IPS-18a (cell line): Measurements from ENCODE around the gene NTRK3.

Experiments
- H3K27ac ChIP-seq: one replicate; pipeline ENCODE4 v1.5.1; 2013; ENCODE audit warnings: low read length
- H3K27me3 ChIP-seq: one replicate; pipeline ENCODE4 v1.6.1; 2013; ENCODE audit warnings: mild to moderate bottlenecking, low read length; ENCODE audit not compliant: control insufficient read depth, insufficient read depth
- H3K36me3 ChIP-seq: one replicate; pipeline ENCODE4 v1.6.1; 2013; ENCODE audit warnings: low read depth, low read length; ENCODE audit not compliant: control insufficient read depth
- H3K4me1 ChIP-seq: one replicate; pipeline ENCODE4 v1.6.1; 2013; ENCODE audit warnings: low read depth, low read length; ENCODE audit not compliant: control insufficient read depth
- H3K4me3 ChIP-seq: one replicate; pipeline ENCODE4 v1.5.1; 2013; ENCODE audit warnings: low read length
- H3K9ac ChIP-seq: one replicate; pipeline ENCODE4 v1.6.1; 2013; ENCODE audit warnings: mild to moderate bottlenecking, low read length, moderate library complexity
- H3K9me3 ChIP-seq: one replicate; pipeline ENCODE4 v1.6.1; 2013; ENCODE audit warnings: low read depth, low read length; ENCODE audit not compliant: control insufficient read depth

NTRK3 gene

GRCh38 chr15:87887177-87887576, 369.4 kb downstream of the NTRK3 start:
- Histone ChIP-seq H3K27ac (no peak overlapping the region), H3K4me1 (no peaks in the 10 kb centered on the region), H3K9me3 (no peaks in the 10 kb centered on the region), H3K36me3 (no peaks in the 10 kb centered on the region), H3K27me3 (no peaks in the 10 kb centered on the region), H3K9ac (no peak overlapping the region), H3K4me3 (no peak overlapping the region)

GRCh38 chr15:87881026-87881425, 375.5 kb downstream of the NTRK3 start:
- Histone ChIP-seq H3K4me3 (no peak overlapping the region), H3K27ac (no peak overlapping the region), H3K4me1 (no peaks in the 10 kb centered on the region), H3K27me3 (no peaks in the 10 kb centered on the region), H3K36me3 (no peaks in the 10 kb centered on the region), H3K9me3 (no peaks in the 10 kb centered on the region), H3K9ac (no peak overlapping the region)

DNA sequence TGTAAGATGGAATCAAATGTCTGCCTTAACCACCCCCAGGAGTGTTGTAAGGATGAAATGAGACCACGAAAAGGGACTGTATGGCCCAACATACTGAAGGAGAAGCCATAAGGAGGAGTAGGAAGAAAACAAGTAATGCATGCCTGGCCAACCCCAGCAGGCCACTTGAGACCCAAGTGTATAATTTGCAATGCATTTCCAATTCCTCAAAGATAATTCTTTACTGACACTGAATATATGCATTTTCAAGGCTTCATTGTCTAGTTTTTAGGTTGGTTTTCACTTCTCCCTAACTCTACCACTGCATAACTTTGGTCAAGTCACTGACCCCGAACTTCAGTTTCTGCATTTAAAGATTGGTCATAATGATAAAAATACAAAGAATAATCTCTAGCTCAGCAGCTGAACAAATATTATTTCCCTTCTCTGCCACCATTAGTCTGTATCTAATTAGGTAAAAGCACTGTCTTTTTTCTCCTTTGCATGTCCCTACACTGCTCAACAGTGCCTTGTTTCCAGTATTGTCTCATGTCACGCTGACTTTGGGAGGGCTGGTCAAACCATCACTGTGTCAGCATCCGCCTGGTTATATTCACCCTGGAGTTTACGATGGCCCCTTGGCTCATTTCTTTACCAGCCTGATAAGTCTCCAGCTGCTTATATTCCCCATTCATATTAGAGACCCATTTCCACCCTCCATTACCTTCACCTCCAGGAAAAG, 378.6 kb downstream of the NTRK3 start:
- H3K9ac ChIP-seq = no peak overlapping the region
- H3K4me1 ChIP-seq = no peaks in the 10 kb centered on the region
- no peaks in the 10 kb centered on the region for H3K9me3 ChIP-seq
- H3K36me3 ChIP-seq = no peaks in the 10 kb centered on the region
- no peaks in the 10 kb centered on the region for H3K27me3 ChIP-seq
- no peak overlapping the region for H3K27ac ChIP-seq
- no peak overlapping the region for H3K4me3 ChIP-seq

DNA sequence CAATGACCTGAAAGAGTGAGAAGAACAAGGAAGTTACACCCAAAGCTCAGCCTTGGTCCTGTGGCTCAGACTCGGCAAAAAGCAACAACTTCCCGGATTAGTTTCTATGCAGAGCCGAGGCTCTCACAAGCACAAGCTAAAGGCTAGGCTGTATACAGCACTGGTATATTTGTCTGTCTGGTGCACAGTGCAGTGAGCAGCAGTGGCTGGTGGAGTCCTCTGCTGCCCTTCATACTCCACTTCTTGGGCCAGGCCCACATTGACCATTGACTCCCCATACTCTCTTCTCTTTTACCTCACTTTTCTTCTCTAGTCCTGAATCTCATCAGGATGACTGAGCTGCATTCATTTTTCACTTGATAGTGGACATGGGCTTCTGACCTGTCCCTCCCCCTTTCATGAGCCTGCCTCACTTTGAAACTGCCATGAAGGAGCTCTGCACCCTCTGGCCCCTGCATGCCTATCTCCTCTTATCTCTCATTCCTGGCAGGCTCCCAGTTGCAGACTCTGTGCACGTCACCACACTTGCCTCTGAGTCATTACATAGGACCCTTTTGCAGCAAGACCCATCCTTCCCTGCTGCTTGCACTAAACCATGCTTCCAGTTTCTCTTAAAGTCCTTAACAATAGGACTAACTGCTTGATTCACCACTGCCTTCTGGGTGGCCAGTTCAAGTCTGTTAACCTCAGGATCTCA, 379.3 kb downstream of the NTRK3 start:
- Histone ChIP-seq H3K9me3 (no peaks in the 10 kb centered on the region), H3K4me1 (no peaks in the 10 kb centered on the region), H3K27ac (no peak overlapping the region), H3K9ac (no peak overlapping the region), H3K27me3 (no peaks in the 10 kb centered on the region), H3K36me3 (no peaks in the 10 kb centered on the region), H3K4me3 (no peak overlapping the region)

DNA sequence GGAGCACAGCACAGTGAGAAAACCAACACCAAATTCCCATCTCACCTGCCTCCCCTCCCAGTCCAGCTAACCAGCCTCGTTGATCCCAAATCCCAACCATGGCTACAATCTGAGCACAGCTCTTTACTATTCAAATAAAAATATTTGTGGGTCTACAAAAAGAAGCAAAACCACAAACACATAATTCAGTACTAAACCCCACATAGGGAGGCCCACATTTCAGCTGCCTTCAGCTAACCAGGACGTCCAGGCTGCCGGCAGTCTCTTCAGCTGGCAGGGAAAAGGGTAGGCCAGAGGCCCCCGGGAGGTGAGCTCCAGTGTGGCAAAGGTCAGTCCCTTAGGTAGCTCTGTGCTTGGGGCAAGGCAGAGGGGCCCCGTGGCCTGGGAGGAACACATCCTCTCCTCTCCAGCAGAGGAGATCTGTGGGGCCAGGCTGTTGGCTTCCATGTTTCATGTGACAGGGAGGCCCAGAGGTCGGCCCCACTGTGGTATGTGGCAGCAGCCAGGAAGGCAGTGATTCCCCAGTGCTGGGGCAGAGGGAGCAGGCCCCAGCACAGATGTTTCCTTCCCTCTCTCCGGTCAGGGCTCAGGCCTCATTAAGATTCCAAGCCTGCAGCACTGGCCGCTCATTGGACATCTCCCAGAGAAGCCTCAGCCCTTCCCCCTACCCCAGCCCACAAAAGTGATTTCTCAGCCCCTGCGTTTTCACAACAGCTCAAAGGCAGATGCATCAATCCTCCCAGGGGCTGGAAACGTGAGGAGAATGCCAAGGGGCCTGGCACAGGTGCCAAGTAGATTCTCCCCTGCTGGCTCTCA, 381.4 kb downstream of the NTRK3 start:
- H3K9me3 ChIP-seq = no peaks in the 10 kb centered on the region

GRCh38 chr15:87873516-87873915, 383.0 kb downstream of the NTRK3 start:
- Histone ChIP-seq H3K27me3 (no peaks in the 10 kb centered on the region), H3K9ac (no peak overlapping the region), H3K4me3 (no peak overlapping the region), H3K4me1 (no peaks in the 10 kb centered on the region), H3K9me3 (no peaks in the 10 kb centered on the region), H3K36me3 (no peaks in the 10 kb centered on the region), H3K27ac (no peak overlapping the region)

More for the DNA sequence above, 381.4 kb downstream of the NTRK3 start:
- Histone ChIP-seq H3K27me3 (no peaks in the 10 kb centered on the region), H3K9ac (no peak overlapping the region), H3K27ac (no peak overlapping the region), H3K4me3 (no peak overlapping the region), H3K4me1 (no peaks in the 10 kb centered on the region), H3K36me3 (no peaks in the 10 kb centered on the region)

- Histone ChIP-seq H3K36me3 (no peaks in the 10 kb centered on the region), H3K4me3 (no peak overlapping the region), H3K9ac (no peak overlapping the region), H3K4me1 (no peaks in the 10 kb centered on the region), H3K9me3 (no peaks in the 10 kb centered on the region), H3K27ac (no peak overlapping the region), H3K27me3 (no peaks in the 10 kb centered on the region)
Measured at GRCh38 chr15:87871731-87872320, 384.7 kb downstream of the NTRK3 start.

DNA sequence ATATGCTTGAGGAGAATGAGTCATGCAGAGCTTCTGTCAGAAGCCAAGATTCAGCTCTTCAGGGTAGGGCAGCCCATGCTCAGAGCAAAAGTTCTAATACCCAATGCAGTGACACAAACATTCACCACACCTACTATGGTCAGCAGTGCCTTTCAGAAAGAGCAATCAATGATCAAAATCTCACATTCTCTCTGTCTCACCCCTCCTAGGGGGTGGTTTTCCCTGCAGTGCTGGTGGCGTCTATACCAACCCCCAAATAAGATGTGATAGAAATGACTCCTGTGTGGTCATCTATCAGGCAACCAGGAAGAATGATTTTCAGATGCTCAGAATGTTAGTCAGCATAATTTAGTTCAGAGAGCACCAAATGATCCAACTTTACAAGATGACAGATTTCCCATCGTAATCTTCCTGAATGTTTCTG, 385.3 kb downstream of the NTRK3 start:
- Histone ChIP-seq H3K4me3 (no peak overlapping the region), H3K27me3 (no peaks in the 10 kb centered on the region), H3K9ac (no peak overlapping the region), H3K4me1 (no peaks in the 10 kb centered on the region), H3K36me3 (no peaks in the 10 kb centered on the region), H3K9me3 (no peaks in the 10 kb centered on the region), H3K27ac (no peak overlapping the region)

- no peaks in the 10 kb centered on the region for H3K9me3 ChIP-seq
- no peak overlapping the region for H3K27ac ChIP-seq
- no peak overlapping the region for H3K9ac ChIP-seq
- H3K36me3 ChIP-seq = no peaks in the 10 kb centered on the region
- no peaks in the 10 kb centered on the region for H3K4me1 ChIP-seq
- no peak overlapping the region for H3K4me3 ChIP-seq
- no peaks in the 10 kb centered on the region for H3K27me3 ChIP-seq
Measured at GRCh38 chr15:87866961-87867360, 389.6 kb downstream of the NTRK3 start.

- Histone ChIP-seq H3K9ac (no peak overlapping the region), H3K9me3 (no peaks in the 10 kb centered on the region), H3K4me3 (no peak overlapping the region), H3K36me3 (no peaks in the 10 kb centered on the region), H3K27me3 (no peaks in the 10 kb centered on the region), H3K27ac (no peak overlapping the region), H3K4me1 (no peaks in the 10 kb centered on the region)
Measured at GRCh38 chr15:87863152-87863551, 393.4 kb downstream of the NTRK3 start.

GRCh38 chr15:87860743-87861142, 395.8 kb downstream of the NTRK3 start:
- Histone ChIP-seq H3K4me3 (no peak overlapping the region), H3K36me3 (no peaks in the 10 kb centered on the region), H3K9me3 (no peaks in the 10 kb centered on the region)

More at GRCh38 chr15:87860743-87861142, 395.8 kb downstream of the NTRK3 start:
- no peaks in the 10 kb centered on the region for H3K27me3 ChIP-seq
- H3K27ac ChIP-seq = no peak overlapping the region
- H3K9ac ChIP-seq = no peak overlapping the region
- no peaks in the 10 kb centered on the region for H3K4me1 ChIP-seq
